HepG2 (cell line): ENCODE data around the gene ILRUN. TPM values are rescaled to one million over a fixed set of nuclear protein-coding genes. Genes with fewer than 3 reads are reported as not detected.

Experiments used
- BCL3 ChIP-seq: sonication (generic); formaldehyde crosslinking; IDR thresholded peaks from 2 replicates; pipeline ENCODE4 v1.5.1; 2020; ENCODE audit warnings: mild to moderate bottlenecking, missing genetic modification reagents, moderate library complexity
- CBX1 ChIP-seq: IDR thresholded peaks from one replicate; pipeline ENCODE4 v1.6.1; 2016; ENCODE audit warnings: antibody characterized with exemption, low read depth
- FOXK1 ChIP-seq: sonication (generic); formaldehyde crosslinking; IDR thresholded peaks from 2 replicates; pipeline ENCODE4 v1.4.0; 2020; ENCODE audit warnings: low read depth, missing genetic modification reagents, borderline replicate concordance
- KAT2B ChIP-seq: fragments of 150-350 bp; IDR thresholded peaks from 2 replicates; pipeline ENCODE4 v1.6.1; 2014; ENCODE audit warnings: low read depth, low read length, borderline replicate concordance
- MTA3 ChIP-seq: sonication (generic); formaldehyde crosslinking; IDR thresholded peaks from 2 replicates; pipeline ENCODE4 v1.4.0; 2020; ENCODE audit warnings: missing genetic modification reagents
- NR2F1 ChIP-seq, 2 experiments: fragments of 450-650 bp in 1 of 2; formaldehyde crosslinking in 1 of 2; IDR thresholded peaks; 2 replicates each; pipeline versions ENCODE4 v1.5.0 to v1.6.1; 2016 to 2020; ENCODE audit warnings: mild to moderate bottlenecking in 1 of 2, missing compliant biosample characterization in 1 of 2, missing genetic modification reagents in 1 of 2, moderate library complexity in 1 of 2
- RFX3 ChIP-seq: IDR thresholded peaks from 2 replicates; pipeline ENCODE4 v1.6.1; 2016; ENCODE audit warnings: missing biosample characterization, missing genetic modification reagents
- SMAD1 ChIP-seq: sonication (generic); formaldehyde crosslinking; IDR thresholded peaks from 2 replicates; pipeline ENCODE4 v1.4.0; 2020; ENCODE audit warnings: missing genetic modification reagents, low read depth, mild to moderate bottlenecking, borderline replicate concordance
- SOX13 ChIP-seq, 3 experiments: fragments of 450-650 bp in 1 of 3; sonication (generic) in 1 of 3; formaldehyde crosslinking in 1 of 3; IDR thresholded peaks in 2 of 3; conservative IDR thresholded peaks in 1 of 3; 2 replicates each; pipeline versions ENCODE4 v1.5.0 to v1.6.1; 2016 to 2020; ENCODE audit warnings: antibody characterized with exemption in 1 of 3, mild to moderate bottlenecking in 1 of 3, missing compliant biosample characterization in 1 of 3, missing genetic modification reagents in 1 of 3, moderate library complexity in 1 of 3
- SP5 ChIP-seq: IDR thresholded peaks from 2 replicates; pipeline ENCODE4 v1.6.1; 2016; ENCODE audit warnings: low read depth, borderline replicate concordance
- SPEN ChIP-seq: sonication (generic); formaldehyde crosslinking; IDR thresholded peaks from 2 replicates; pipeline ENCODE4 v1.5.1; 2020; ENCODE audit warnings: low read depth, mild to moderate bottlenecking, missing genetic modification reagents
- STAG1 ChIP-seq: sonication (generic); formaldehyde crosslinking; IDR thresholded peaks from 2 replicates; pipeline ENCODE4 v1.4.0; 2020; ENCODE audit warnings: missing genetic modification reagents
- SYNCRIP ChIP-seq: fragments of 200-400 bp; formaldehyde crosslinking; IDR thresholded peaks from 2 replicates; pipeline ENCODE4 v1.6.1; 2018; ENCODE audit warnings: mild to moderate bottlenecking, low read depth, low read length; ENCODE audit not compliant: insufficient read depth
- ZFP1 ChIP-seq: IDR thresholded peaks from 2 replicates; pipeline ENCODE4 v1.6.1; 2016
- ZFP36L1 ChIP-seq: sonication (generic); formaldehyde crosslinking; IDR thresholded peaks from 2 replicates; pipeline ENCODE4 v1.8.0; 2022; ENCODE audit warnings: mild to moderate bottlenecking, missing genetic modification reagents, moderate library complexity
- ZFY ChIP-seq: sonication (generic); formaldehyde crosslinking; IDR thresholded peaks from 2 replicates; pipeline ENCODE4 v1.4.0; 2020; ENCODE audit warnings: missing genetic modification reagents
- ZNF562 ChIP-seq: sonication (generic); formaldehyde crosslinking; IDR thresholded peaks from 2 replicates; pipeline ENCODE4 v1.8.0; 2022; ENCODE audit warnings: missing genetic modification reagents, borderline replicate concordance
- ZNF570 ChIP-seq: sonication (generic); formaldehyde crosslinking; IDR thresholded peaks from 2 replicates; pipeline ENCODE4 v1.4.0; 2020; ENCODE audit warnings: mild to moderate bottlenecking, missing genetic modification reagents, borderline replicate concordance
- ZNF577 ChIP-seq: sonication (generic); formaldehyde crosslinking; IDR thresholded peaks from 2 replicates; pipeline ENCODE4 v1.4.0; 2020; ENCODE audit warnings: mild to moderate bottlenecking, low read depth, missing genetic modification reagents, borderline replicate concordance
- ZNF607 ChIP-seq: sonication (generic); formaldehyde crosslinking; IDR thresholded peaks from 2 replicates; pipeline ENCODE4 v1.5.1; 2020; ENCODE audit warnings: missing genetic modification reagents, mild to moderate bottlenecking, borderline replicate concordance
- ZNF780A ChIP-seq: sonication (generic); formaldehyde crosslinking; IDR thresholded peaks from 2 replicates; pipeline ENCODE4 v1.8.0; 2022; ENCODE audit warnings: mild to moderate bottlenecking, missing genetic modification reagents, moderate library complexity
- ZNF800 ChIP-seq: sonication (generic); formaldehyde crosslinking; IDR thresholded peaks from 2 replicates; pipeline ENCODE4 v1.4.0; 2020; ENCODE audit warnings: missing genetic modification reagents
- ZSCAN12 ChIP-seq: sonication (generic); formaldehyde crosslinking; IDR thresholded peaks from 2 replicates; pipeline ENCODE4 v1.9.0; 2021; ENCODE audit warnings: mild to moderate bottlenecking, missing genetic modification reagents
- polyA plus RNA-seq, 8 experiments: library from polyadenylated mRNA; depleted of rRNA in 3 of 8; stranded (reverse) in 7 of 8; unstranded in 1 of 8; fragments of >200 nt; fragmentation: Illumina TruSeq in 4 of 8; extraction: Trizol in 4 of 8; gene quantifications; 2 replicates each; pipeline versions ENCODE4 v1.2.1 to v1.2.3, GENCODE V29; 2011 to 2016; ENCODE audit warnings: low read depth in 4 of 8, missing spikeins in 1 of 8, mixed read lengths in 1 of 8; ENCODE audit not compliant: insufficient read depth in 1 of 8
- total RNA-seq, 5 experiments: library from RNA; depleted of rRNA; stranded (reverse); fragments of >200 nt; fragmentation: Illumina TruSeq; extraction: Trizol; gene quantifications; 2 replicates each; pipeline ENCODE4 v1.2.3, GENCODE V29; 2016; ENCODE audit warnings: low read depth in 1 of 5
- TF ChIP-seq, protein P1 (sequence below): IDR thresholded peaks from 2 replicates; pipeline ENCODE4 v1.6.1; 2018; ENCODE audit warnings: missing genetic modification reagents, mild to moderate bottlenecking, missing compliant biosample characterization
- TF ChIP-seq, protein P2 (sequence below): sonication (generic); formaldehyde crosslinking; IDR thresholded peaks from 2 replicates; pipeline ENCODE4 v1.4.0; 2020; ENCODE audit warnings: missing genetic modification reagents

The ILRUN gene
- total and polyA plus RNA-seq, 2 of the 13 experiments (the other 11 are each of a cell fraction or from before 2014, with no cell fraction given) = 45.5 to 66.6 TPM

DNA sequence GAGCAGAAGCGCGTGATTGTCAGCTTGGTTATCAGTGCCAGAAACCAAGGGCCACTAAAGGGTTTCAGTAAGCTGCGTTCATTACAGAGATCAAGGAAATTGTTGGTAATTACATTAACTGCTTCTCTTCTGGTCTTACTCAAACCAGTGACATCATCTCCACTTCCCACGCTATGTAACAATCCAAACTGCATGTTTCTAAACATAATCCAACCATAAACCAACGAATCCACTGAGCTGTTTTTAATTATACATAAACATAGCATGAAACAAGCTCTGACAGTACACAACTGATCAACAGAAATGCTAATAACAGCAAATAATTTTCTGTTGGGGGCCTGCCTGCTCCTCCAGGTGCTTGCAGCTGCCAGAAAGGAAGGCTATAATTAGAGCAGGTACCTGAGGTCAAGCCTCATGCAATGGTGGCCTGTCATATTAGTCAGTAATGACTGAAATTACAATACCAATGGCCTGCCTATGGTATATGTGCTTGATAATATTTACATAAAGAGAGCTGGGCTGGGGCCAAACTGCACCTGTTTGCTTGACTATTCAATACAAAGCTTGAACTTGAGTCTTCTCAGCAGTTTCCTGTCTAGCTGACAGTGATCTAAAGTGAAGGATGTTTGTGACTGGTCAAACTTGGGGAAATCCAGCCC lies 40.1 kb downstream of the ILRUN start (continued):
- TF ChIP-seq SOX13 (IDR thresholded peaks at IDR 0.05) (no peak), SOX13 (CRISPR knock-in tag; conservative IDR thresholded peaks at IDR 0.05 in 1 of 2, IDR thresholded peaks at IDR 0.05 in 1 of 2) (0 out of 4 replicates have a peak, but pooled peaks of 1 of the 2 experiments have one; percentile 13), CBX1 (no peak), ZFY (CRISPR knock-in tag) (no peak), SP5 (CRISPR knock-in tag) (no peak), ZSCAN12 (CRISPR knock-in tag) (no peak), ZNF562 (CRISPR knock-in tag) (no peak), ZFP36L1 (CRISPR knock-in tag) (no peak), NR2F1 (CRISPR knock-in tag; IDR thresholded peaks at IDR 0.05) (no peak), RFX3 (no peak), KAT2B (no peak), BCL3 (CRISPR knock-in tag) (no peak), FOXK1 (CRISPR knock-in tag) (peak; percentile 11; the same call in 1 of the 2 replicates), ZNF780A (CRISPR knock-in tag) (no peak), SYNCRIP (no peak), STAG1 (CRISPR knock-in tag) (no peak; the same call in 1 of the 2 replicates), ZNF607 (CRISPR knock-in tag) (no peak), MTA3 (CRISPR knock-in tag) (no peak), SMAD1 (CRISPR knock-in tag) (no peak), ZNF570 (no peak), ZFP1 (CRISPR knock-in tag) (no peak), SPEN (no peak), ZNF800 (CRISPR knock-in tag) (no peak), ZNF577 (no peak)
- TF ChIP-seq, protein P1, sequence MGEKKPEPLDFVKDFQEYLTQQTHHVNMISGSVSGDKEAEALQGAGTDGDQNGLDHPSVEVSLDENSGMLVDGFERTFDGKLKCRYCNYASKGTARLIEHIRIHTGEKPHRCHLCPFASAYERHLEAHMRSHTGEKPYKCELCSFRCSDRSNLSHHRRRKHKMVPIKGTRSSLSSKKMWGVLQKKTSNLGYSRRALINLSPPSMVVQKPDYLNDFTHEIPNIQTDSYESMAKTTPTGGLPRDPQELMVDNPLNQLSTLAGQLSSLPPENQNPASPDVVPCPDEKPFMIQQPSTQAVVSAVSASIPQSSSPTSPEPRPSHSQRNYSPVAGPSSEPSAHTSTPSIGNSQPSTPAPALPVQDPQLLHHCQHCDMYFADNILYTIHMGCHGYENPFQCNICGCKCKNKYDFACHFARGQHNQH (CRISPR knock-in tag) = peak; percentile 33; the same call in 1 of the 2 replicates
- TF ChIP-seq, protein P2, sequence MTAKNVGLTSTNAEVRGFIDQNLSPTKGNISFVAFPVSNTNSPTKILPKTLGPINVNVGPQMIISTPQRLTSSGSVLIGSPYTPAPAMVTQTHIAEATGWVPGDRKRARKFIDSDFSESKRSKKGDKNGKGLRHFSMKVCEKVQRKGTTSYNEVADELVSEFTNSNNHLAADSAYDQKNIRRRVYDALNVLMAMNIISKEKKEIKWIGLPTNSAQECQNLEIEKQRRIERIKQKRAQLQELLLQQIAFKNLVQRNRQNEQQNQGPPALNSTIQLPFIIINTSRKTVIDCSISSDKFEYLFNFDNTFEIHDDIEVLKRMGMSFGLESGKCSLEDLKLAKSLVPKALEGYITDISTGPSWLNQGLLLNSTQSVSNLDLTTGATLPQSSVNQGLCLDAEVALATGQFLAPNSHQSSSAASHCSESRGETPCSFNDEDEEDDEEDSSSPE = peak; percentile 11; the same call in 1 of the 2 replicates
